NCI-H345 treated with DMSO at 0.1 percent for 48 hours (cell line): Measurements from ENCODE around the gene FNBP1L.

ENCODE experiments used
- DNase-seq: peaks from one replicate; lab custom pipeline; 2025; ENCODE audit not compliant: unreplicated experiment; lab: John Stamatoyannopoulos, UW

FNBP1L gene

GRCh38 chr1:93569489-93569888 is 121.6 kb downstream of the FNBP1L start:
- no peak for DNase-seq

GRCh38 chr1:93571623-93572310 is 123.8 kb downstream of the FNBP1L start:
- DNase-seq, result no peak

GRCh38 chr1:93573940-93574469 is 126.1 kb downstream of the FNBP1L start:
- no peak for DNase-seq

DNA sequence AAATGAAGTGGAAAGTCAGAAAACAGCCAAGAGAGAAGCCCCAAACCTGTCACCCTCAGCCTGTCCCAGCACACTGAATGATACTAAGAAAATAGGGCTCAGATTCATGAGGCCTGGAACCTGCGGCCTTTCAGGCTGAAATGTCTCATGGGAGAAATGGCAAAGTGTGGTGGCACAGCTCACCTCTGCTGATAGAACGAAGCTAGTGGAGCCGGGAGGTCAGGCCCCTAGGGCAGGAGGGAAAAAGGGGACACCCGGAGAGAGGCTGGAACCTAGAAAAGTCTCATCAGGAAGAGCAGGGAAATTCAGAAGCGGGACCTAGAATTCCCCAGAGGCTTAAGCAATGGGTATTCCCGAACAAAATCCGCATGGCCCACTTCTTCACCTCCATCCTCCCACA is 126.6 kb downstream of the FNBP1L start:
- no peak for DNase-seq

DNA sequence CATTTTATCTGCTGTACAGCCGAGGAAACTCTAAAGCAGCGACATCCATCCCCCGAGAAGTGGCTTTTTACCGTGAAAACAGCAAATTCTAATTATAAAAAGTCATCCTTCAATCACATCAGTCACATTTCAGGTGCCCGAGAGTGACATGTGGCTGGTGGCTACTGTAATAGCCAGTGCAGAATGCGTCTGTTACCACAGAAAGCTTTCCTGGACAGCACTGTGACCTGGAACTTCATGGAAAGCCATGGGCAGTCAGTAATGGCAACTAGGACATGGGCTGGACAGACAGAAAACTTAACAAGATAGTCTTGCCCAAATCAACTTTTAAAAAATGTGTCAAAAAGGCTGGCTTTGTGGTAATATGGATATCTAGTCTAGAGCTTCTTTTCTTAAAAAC is 127.1 kb downstream of the FNBP1L start:
- DNase-seq, result no peak

GRCh38 chr1:93575621-93576284 is 127.8 kb downstream of the FNBP1L start:
- peak; percentile 50 for DNase-seq

- DNase-seq, result peak; percentile 50
These were observed 128.4 kb downstream of the FNBP1L start for GRCh38 chr1:93576346-93576745.

DNA sequence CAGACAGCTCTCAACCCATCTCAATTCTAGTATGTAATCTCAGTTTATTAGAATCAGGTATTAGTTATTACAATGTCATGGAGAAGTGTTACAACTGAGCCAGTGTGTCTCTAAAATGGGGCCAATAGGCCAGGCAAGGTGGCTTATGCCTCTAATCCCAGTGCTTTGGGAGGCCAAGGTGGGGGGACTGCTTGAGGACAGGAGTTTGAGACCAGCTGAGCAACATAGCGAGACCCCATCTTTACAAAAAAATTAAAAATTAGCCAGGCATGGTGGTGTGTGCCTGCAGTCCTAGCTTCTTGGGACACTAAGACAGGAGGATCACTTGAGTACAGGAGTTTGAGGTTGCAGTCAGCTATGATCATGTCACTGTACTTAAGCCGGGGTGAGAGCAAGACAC is 128.8 kb downstream of the FNBP1L start:
- DNase-seq, result no peak

DNA sequence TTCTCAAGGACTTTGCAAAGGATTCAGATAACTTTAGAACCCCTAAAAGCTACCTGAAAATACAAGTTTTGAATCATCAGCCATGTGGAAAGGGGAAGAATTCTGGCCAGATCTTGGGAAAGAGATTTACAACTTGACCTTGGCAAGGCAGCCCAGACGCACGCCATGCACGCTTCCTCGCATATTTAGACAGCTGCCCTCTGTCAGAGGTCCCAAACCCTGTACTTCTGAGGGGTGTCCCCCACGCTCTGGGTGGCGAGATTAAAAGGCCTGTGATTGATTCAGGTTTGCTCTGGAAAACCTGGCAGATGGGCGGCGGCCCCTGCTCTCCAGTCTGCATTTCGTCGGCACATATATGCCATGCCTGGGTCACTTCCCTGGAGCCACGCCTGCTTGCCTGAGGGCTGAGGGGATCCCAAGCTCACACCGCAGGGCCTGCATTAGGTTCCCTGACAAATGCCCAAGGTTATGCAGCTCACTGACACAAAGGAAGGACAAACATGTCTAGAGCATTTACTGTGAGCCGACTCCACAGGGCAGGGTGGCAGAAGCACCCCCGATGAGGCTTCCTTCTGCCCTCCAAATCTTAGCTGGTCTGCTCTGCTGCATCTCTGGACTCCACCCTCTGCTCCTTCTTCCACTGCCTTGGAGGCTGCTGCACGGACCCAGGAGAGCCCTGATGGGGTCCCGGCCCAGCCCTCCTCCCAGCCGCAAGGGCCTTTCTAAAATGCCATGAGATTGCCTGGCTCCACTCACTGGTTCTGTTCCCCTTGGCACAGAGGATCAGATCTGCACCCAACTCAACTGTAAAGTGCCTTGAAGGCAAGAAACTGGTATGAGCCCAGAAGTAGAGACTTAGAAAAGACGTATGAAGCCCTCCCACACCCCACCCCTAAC is 129.9 kb downstream of the FNBP1L start:
- DNase-seq, result no peak

GRCh38 chr1:93578433-93578830 is 130.5 kb downstream of the FNBP1L start:
- DNase-seq, result no peak

DNA sequence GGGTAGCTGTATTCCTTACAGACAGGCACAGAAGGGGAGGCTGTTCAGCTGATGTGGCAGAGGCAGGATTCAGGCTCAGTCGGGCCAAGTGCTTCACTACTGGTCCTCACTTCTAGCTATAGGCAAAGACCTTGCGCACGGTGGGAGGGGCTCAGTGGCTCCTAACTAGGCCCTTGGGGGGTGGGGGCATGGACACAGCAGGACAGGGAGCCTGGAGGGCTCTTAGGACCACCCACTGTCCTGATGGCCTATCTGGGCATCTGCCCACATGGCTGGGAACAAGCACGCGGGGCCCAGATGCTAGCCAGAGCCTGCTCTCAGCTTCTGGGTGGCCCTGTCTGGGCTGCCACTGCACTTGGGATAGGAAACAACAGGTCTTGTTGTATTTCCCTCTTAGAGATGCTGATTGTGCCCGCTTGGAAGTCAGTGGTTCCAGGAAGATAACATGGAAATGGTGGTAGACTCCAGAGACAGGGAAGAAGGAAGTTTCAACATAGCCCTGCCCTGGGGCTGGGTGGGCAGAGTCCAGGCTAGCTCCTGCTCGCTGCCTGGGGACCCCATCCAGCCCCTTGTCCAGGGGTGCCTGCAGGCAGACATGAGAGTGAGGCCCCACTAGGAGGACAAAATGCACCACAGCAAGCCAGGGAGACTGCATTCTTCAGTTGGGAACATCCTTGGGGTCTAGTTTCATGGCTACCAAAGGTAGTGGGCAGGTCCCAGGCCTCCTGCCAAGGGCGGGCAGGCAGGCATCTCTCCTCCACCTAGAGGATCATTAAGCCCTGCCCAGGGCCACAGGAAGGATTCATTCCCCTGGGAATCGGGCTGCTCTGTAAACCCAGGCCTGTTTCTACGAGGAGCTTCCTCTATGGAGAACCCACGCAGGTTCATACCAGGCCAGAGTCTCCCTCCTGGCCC is 131.2 kb downstream of the FNBP1L start:
- DNase-seq, result no peak

DNA sequence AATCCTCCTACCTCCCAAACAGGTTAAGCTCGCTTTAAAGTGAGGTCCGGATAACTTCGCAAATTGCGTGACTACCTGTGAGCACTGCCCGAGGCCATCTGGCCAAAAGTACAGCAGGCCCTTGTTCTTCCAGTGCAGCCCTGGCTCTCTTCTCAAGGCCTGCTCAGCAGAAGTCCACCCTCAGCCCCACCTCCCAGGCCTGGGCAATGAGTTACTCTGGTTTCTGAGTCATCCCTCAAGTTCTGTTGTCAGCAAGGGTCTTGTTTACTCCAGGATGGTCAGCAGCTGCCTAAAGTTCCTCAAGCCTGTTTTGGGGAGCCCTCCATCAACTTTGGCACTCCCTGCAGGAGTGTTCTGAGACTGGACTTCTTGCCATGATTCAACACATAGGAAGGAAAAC is 132.0 kb downstream of the FNBP1L start:
- DNase-seq, result no peak

DNA sequence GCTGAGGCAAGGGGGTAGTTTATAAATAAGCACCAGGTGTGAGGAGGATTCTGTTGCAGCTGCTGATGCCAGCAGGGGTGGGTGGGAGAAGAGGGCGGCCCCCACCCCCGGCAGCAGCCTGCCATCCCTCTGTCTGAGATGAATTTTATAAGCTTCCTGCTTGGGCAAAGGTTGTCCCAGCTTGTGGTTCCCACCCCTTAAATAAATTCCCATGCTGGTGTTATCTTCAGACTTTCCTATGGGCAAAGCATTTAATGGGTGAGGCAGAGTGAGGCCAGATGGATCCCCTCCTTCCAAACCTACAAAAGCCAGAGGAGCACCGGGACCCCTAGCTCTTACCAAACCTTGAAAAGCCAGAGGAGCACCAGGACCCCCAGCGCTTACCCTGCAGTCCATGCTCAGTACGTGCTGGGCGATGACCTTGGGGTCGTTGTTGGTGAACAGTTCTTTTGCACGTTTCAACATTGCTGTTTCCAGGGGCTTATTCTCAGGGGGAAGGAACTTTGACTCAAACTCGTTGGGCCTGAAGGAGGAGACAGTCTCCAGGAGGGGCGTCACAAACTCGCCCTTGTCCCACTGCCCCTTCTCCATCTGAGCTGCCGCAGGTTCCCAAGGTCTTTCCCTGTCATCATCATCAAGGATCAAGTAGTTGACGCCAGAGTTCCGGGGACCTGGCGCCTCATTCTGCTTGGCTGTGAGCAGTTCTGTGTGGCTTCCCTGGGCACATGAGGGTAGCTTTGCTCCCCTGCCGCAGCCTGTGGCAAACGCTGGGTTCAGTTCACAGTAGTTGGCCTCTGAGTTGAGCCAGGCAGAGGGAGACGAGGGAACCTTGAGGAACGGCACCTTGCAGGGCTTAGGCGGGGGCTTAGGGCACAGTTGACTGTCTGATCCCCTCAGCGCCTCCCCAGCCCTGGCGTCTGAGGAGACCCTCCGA is 134.3 kb downstream of the FNBP1L start:
- no peak for DNase-seq

DNA sequence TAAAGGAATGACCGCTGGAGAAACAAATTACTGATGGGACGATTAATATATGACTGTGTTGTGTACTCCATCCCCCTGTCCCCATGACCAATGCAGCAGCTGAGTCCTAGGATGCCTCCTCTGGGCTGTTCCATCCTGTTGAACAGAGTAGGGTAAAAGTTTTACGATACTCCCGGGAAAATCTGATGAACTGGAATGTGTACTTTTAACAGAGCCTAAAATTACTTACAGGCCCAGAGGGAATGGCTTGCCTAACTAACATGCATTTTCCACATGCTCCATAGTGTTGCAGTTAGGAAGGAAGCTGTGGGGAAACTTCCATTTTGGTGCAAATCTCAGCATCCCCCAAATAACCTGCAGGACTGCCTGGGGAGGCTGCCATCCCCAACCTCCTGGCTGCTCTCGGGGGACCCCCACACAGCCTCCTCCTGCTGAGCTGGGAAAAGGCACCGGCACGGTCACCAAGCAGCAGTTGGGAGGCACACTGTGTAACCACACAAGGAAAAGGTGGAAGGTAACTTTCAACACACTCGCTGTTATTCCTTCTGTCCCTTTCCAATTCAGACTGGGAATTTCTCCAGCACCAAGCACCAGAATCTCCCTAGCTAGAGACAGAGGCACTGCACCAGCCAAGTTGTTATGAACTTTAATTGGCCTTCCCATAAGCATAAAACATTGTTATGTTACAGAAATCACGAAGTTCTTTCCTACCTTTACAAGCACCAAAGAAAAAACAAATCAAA is 136.5 kb downstream of the FNBP1L start:
- no peak for DNase-seq

- no peak for DNase-seq
These were observed 137.4 kb downstream of the FNBP1L start for GRCh38 chr1:93585059-93585966.

DNA sequence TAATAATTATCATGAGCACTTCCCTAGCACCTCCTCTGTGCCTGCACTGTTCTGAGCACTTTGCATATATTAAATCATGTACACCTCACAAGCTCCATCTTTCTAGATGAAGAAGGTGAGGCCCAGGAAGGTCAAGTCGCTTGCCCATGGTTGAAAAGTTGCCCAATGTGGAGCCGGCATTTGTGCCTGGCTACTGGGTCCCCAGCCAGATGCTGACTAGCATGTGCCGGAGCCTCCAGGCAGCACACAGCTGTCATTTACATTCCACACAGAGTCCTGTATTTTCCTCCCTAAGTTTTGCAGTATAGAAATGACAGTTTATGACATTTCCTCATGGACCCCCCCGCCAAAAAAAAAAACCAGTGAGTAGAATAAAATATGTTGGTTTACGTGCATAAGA is 139.4 kb downstream of the FNBP1L start:
- DNase-seq, result no peak

GRCh38 chr1:93588206-93588605 is 140.3 kb downstream of the FNBP1L start:
- DNase-seq, result no peak

GRCh38 chr1:93588955-93589354 is 141.0 kb downstream of the FNBP1L start:
- no peak for DNase-seq
